OCI-LY7 (cell line): ENCODE measurements around the gene SPRYD3.

ENCODE experiments used
- CTCF ChIP-seq: fragments of 200-600 bp; sonication (generic); conservative IDR thresholded peaks from 2 replicates; pipeline ENCODE4 v1.5.1; 2014; ENCODE audit warnings: mild to moderate bottlenecking, antibody characterized with exemption, low read length, moderate library complexity, mixed read lengths
- EZH2phosphoT487 ChIP-seq: fragments of 200-600 bp; sonication (generic); IDR thresholded peaks from 2 replicates; pipeline ENCODE4 v1.6.1; 2018; ENCODE audit warnings: low read depth, borderline replicate concordance, mild to moderate bottlenecking, mixed run types, antibody characterized with exemption, low read length, moderate library complexity, mixed read lengths

GRCh38 chr12:53101266-53101665 lies 22.1 kb upstream of the SPRYD3 start:
- TF ChIP-seq CTCF (no peak), EZH2phosphoT487 (no peak)
